Left ventricle myocardium inferior (tissue), 1 donor: ENCODE results near the gene SURF2. TPM values are rescaled to one million over a fixed set of nuclear protein-coding genes. Genes with fewer than 3 reads are reported as not detected.

Source experiments
- DNase-seq: peaks from one replicate; pipeline ENCODE4 v3.0.0-alpha.2; 2020
- H3K27ac ChIP-seq: fragments of 200-600 bp; replicated peaks from 2 replicates; pipeline ENCODE4 v1.8.0; 2021
- H3K27me3 ChIP-seq: fragments of 200-600 bp; 2 replicates; pipeline ENCODE4 v1.8.0; 2021; ENCODE audit warnings: low read depth
- H3K36me3 ChIP-seq: fragments of 200-600 bp; 2 replicates; pipeline ENCODE4 v1.8.0; 2021
- H3K4me1 ChIP-seq: fragments of 200-600 bp; 2 replicates; pipeline ENCODE4 v1.8.0; 2021
- H3K4me3 ChIP-seq: fragments of 200-600 bp; 2 replicates; pipeline ENCODE4 v1.8.0; 2021; ENCODE audit warnings: mild to moderate bottlenecking, moderate library complexity
- H3K9me3 ChIP-seq: fragments of 200-600 bp; replicated peaks from 2 replicates; pipeline ENCODE4 v1.8.0; 2021
- CTCF ChIP-seq: fragments of 200-600 bp; IDR thresholded peaks from 2 replicates; pipeline ENCODE4 v1.8.0; 2021; ENCODE audit warnings: antibody characterized with exemption, mild to moderate bottlenecking, borderline replicate concordance
- intact Hi-C: fragments of 100-400 bp; cut with micrococcal nuclease; formaldehyde crosslinking; loops from one replicate; pipeline ENCODE4 v1.11.0; 2022
- total RNA-seq: library from RNA; stranded (reverse); fragmentation: NEBNext Ultra II Directional; extraction: Animal tissue kit (Norgen Biotek cat#: 25700); gene quantifications from one replicate; pipeline ENCODE4 v1.2.1, GENCODE V29; 2021
- donor health status: DM: no; HTN: yes; CAD: no; lungs with severe emphysema.

SURF2 gene
- total RNA-seq, 1 donor from 2014 or later = 17.4 TPM

GRCh38 chr9:133357656-133358055 is 1.3 kb downstream of the SURF2 start:
- H3K9me3 ChIP-seq = no peaks in the 10 kb centered on the region
- H3K36me3 ChIP-seq = peaks cover 44% of the 10 kb centered on the region
- no peak for DNase-seq
- peak overlapping the region; percentile 91 for H3K4me3 ChIP-seq
- no peak overlapping the region for H3K27ac ChIP-seq
- intact Hi-C loops = no loop called here
- no peak for TF ChIP-seq CTCF
- H3K4me1 ChIP-seq = peaks cover 49% of the 10 kb centered on the region
- H3K27me3 ChIP-seq = no peaks in the 10 kb centered on the region

- H3K4me1 ChIP-seq = peaks cover 46% of the 10 kb centered on the region
- peak; percentile 36 for TF ChIP-seq CTCF
- intact Hi-C loops = no loop called here
Observed at GRCh38 chr9:133359399-133360175, 3.2 kb downstream of the SURF2 start.

GRCh38 chr9:133360400-133361393 is 4.3 kb downstream of the SURF2 start:
- Histone ChIP-seq H3K27ac (no peak overlapping the region), H3K4me1 (peaks cover 35% of the 10 kb centered on the region), H3K9me3 (no peaks in the 10 kb centered on the region), H3K27me3 (no peaks in the 10 kb centered on the region), H3K4me3 (no peak overlapping the region), H3K36me3 (peaks cover 57% of the 10 kb centered on the region)
- intact Hi-C loops = no loop called here
- DNase-seq = no peak
- TF ChIP-seq CTCF = no peak

More at GRCh38 chr9:133359399-133360175, 3.2 kb downstream of the SURF2 start:
- H3K4me3 ChIP-seq = no peak overlapping the region
- DNase-seq = no peak
- H3K9me3 ChIP-seq = no peaks in the 10 kb centered on the region
- no peaks in the 10 kb centered on the region for H3K27me3 ChIP-seq
- no peak overlapping the region for H3K27ac ChIP-seq
- H3K36me3 ChIP-seq = peaks cover 46% of the 10 kb centered on the region

GRCh38 chr9:133361507-133362092 is 5.2 kb downstream of the SURF2 start:
- H3K4me1 ChIP-seq = peaks cover 28% of the 10 kb centered on the region
- no peak for TF ChIP-seq CTCF
- DNase-seq = no peak
- H3K9me3 ChIP-seq = no peaks in the 10 kb centered on the region
- H3K27ac ChIP-seq = no peak overlapping the region
- intact Hi-C loops = no loop called here
- H3K36me3 ChIP-seq = peaks cover 66% of the 10 kb centered on the region
- no peak overlapping the region for H3K4me3 ChIP-seq
- no peaks in the 10 kb centered on the region for H3K27me3 ChIP-seq

- Histone ChIP-seq H3K4me1 (peaks cover 23% of the 10 kb centered on the region), H3K27me3 (no peaks in the 10 kb centered on the region), H3K36me3 (peaks cover 75% of the 10 kb centered on the region), H3K27ac (no peak overlapping the region), H3K9me3 (no peaks in the 10 kb centered on the region), H3K4me3 (no peak overlapping the region)
- DNase-seq = no peak
- intact Hi-C loops = no loop called here
- no peak for TF ChIP-seq CTCF
Observed at GRCh38 chr9:133362359-133363044, 6.2 kb downstream of the SURF2 start.
